DMS53 (cell line): Measurements from ENCODE around the gene KRT17.
"Not testable (repeated sequence)": the region's sequence is repeated elsewhere in the genome, so short reads cannot be mapped to it uniquely, and the experiment has no call there.

Experiments used
- DNase-seq: peaks from one replicate; lab custom pipeline; 2025; lab: John Stamatoyannopoulos, UW

KRT17 gene

DNA sequence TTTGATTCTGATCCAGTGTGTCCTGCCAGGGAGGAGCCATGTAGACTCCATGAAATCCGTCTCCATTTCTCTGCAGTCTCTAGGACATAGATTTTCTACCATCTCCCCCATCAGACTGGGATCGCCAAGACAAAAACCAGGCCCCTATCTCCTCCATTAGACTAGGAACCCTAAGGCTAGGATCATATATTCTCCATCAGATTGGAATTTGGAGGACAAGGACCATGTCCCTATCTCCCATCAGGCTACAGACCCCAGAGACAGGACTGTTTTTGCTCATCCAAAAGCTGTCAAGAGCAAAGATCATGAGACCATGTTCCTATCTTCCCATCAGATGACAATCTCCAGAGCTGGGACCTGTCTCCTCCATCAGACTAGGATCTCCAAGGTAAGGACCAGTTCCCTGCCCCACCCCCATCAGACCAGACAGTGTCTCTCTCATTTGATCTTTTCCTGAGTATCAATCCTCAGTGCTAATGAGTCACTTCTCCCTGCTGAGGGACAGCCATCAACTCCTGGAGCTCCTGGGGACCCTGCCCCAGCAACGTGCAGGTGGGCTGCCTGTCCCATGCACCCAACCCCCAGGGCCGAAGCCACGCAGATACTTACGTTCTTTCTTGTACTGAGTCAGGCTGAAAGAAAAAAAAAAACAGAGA is 4.3 kb downstream of the KRT17 start:
- not testable (repeated sequence) for DNase-seq

DNA sequence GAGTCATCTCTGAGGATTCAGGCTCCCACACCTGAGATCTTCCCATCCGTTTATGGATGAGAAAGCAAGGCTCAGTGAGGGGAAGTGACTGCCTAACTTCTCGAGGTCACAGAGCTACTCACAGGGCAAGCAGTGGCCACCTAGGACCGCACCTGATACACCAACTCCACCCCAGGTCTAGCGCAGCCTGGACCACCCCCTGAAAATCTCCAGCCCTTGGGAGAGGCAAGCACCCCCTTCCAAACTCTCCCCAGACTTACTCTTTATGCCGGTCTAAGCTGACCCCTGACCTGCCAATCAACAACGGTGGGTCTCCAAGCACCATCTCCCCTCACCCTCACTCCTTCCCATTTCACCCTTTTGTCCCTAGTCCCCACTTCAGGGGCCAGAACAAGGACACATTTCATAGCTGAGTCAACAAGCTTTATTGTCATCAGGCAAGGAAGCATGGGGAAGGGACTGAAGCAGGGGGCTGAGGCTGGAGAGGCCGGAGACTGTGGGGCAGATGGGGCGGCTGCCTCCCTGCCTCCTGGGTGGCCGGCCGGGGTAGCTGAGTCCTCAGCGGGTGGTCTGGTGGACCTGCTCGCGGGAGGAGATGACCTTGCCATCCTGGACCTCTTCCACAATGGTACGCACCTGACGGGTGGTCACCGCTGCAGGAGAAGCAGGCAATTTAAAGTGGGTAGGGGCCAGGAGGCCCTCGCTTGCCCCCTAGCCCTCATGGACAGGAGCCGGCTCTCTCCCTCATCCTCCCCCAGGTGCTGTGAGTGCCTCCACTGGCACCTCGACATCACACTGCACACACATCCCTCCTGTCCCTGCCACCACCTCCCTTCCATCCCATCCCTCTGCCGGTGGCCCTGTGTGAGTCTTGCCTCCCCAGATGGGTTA is 5.1 kb downstream of the KRT17 start:
- DNase-seq: no peak

DNA sequence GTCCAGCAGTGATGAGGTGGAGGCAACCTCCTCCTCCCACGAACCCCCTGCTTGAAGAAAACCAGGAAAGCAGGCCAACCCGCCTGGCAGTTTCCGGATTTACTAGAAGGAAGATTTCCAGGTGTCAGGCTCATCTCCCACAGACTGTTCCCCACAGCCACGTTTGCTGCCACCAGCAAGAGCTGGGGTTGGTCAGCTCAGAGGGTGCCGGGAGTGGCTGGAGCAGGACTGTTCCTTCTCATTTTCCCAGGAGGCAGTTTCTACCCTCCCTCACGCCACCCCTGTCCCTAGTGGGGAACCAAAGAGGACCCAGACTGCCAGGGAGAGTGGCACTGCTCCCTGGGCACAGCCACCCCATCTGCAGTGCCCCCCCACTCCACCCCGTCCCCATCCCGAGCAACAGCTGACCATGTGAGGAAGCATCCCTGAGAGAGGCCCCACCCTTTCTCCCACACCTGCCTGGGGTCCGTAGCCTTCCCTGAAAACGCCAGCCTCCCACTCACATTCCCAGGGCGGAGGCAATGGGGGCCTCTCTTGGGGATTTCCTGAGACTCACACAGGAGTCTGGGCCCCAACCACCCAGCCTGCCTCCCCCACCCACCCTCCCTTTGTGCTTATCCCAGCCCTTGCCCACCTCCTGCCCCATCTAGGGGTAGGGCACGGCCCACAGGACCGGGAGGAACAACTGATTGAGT is 5.9 kb downstream of the KRT17 start:
- DNase-seq: no peak

DNA sequence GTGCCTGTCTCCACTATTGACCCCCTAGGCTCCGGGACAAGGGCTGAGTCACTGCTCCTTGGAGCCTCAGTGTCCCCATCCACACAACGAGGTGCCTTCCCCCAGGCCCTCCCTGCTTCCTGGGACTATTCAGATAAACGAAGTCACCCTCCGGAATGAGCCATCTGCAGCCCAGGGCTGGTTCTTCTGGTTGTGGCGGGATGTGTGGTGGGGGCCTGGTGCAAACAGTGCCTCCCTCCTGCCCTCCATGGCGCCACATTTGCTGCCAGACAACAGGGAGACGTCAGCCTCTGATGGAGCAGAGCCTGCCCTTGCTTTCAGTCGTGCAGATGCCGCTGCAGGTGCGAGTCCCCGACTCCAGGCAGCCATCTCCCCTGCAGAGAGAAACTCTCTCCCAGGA is 6.7 kb downstream of the KRT17 start:
- no peak for DNase-seq

DNA sequence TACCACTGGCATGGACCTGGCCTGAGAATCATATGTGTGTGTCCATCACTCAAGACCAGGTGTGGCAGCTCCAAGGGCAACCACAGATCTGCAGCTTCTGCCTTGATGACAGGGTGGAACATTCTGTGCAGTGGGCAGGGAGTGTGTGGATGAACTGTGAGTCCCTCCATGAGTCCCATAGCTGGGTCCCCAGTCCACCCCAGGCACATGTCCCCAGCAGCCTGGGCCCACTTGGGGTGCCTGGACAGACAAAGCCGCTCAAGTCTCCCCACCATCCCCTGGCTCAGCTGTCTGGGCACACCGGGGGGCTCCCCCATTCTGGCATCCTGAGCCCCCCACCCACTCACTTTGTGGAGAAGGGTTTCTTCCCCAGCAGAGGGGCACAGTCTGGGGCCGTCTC is 7.2 kb downstream of the KRT17 start:
- no peak for DNase-seq

DNA sequence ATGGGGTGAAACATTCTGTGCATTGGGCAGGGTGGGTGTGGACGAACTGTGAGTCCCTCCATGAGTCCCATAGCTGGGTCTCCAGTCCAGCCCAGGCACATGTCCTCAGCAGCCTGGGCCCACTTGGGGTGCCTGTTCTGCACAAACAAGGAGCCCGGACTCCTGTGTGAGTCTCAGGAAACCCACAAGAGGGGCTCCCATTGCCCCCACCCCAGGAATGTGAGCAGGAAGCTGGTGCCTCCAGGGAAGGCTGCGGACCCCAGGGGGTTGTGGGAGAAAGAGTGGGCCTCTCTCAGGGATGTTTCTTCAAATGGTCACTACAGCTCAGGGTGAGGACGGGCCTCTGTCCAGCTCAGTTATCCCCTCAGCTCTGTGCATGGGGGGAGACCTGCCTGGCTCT is 7.9 kb downstream of the KRT17 start:
- not testable (repeated sequence) for DNase-seq

DNA sequence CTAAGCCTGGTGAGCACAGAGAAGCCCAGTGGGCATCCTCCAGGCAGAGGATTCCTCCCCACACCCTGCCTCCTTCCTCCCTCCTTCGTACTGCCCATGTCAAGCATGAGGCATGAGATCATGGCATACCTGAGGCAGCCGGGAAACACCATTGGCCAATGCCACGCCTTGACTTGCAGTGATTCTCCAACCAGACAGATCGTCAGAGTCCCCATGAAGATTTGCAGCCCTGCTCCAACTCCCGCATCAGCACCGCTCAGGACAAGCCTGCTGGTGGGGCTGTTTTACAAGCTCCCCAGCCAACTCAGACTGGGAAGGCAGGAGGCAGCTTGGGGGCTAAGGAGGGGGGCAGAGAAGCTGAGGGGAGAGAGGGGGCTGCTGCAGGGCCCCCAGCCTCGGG is 8.9 kb downstream of the KRT17 start:
- peak; percentile 64 for DNase-seq

DNA sequence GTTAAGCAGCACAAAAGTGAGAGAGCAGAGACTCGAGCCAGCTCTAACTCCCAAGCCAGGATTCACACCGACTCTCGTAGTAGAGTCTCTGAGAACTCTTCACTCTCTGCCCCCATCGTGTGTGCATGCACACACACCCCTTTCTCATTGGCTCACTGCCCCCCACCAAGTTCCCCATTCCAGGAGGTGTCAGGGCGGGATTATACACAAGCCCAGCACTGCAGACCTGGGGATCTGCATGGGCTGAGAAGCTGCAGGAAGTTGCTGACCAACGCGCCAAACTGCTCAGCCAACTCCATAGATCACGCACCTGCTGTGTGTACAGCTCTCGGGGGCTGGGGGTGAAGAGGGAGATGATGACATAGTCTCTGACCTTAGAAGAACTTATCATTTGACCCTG is 9.6 kb downstream of the KRT17 start:
- DNase-seq: not testable (repeated sequence)

DNA sequence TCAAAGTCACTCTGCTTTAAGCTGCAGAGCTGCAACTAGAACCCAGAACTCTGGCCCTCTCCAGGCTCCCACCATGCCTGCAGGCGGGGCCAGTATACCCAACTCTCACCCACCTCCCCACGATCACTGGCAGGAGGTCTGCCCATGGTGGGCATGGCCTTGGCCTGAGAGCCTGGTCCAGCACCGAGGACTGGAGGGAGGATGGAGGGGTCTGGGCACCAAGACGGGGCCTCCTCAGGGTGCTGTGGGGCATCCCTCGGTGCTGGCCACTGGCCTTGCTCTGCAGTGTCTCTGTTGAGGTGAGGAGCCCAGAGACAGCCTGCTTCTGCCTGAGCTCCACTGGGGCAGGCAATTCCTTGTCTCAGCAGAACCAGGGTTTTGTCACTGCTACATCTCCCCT is 10.3 kb downstream of the KRT17 start:
- no peak for DNase-seq

DNA sequence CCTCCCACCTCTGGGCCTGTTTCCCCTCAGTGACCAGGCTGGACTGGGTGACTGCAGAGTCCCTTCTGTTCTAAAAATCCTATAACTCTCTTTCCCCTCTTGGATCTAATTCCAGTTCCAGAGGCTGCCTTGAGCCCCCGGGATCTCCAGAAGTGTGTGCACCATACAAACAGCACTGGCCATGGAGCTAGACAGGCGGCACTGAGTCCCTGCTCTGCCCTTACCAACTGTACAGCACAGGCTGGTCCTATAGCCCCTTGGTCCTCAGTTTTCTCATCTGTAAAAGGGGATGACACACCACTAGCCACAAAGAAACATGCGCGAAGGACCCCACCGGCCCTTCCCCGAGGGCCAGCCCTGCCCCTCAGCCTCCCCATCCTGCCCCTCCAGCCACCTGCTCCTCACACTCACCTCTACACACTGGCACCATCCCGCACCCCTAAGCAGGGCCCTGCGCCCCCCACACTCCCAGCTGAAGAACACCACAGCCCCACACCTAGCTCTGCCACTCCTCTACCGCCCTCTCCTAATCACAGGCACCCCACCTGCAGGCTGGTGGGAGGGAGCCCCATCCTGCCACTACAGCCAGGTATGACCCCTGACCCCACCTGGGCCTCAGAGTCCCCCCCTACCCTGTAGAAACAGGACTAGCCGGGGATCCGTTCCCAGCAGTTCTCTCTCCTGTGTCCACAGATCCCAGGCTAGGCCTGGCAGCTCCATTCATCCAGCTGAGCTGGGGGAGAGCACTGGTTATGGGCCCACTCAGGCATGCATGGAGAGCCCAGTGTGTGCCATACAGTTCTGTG is 10.9 kb downstream of the KRT17 start:
- DNase-seq: no peak

DNA sequence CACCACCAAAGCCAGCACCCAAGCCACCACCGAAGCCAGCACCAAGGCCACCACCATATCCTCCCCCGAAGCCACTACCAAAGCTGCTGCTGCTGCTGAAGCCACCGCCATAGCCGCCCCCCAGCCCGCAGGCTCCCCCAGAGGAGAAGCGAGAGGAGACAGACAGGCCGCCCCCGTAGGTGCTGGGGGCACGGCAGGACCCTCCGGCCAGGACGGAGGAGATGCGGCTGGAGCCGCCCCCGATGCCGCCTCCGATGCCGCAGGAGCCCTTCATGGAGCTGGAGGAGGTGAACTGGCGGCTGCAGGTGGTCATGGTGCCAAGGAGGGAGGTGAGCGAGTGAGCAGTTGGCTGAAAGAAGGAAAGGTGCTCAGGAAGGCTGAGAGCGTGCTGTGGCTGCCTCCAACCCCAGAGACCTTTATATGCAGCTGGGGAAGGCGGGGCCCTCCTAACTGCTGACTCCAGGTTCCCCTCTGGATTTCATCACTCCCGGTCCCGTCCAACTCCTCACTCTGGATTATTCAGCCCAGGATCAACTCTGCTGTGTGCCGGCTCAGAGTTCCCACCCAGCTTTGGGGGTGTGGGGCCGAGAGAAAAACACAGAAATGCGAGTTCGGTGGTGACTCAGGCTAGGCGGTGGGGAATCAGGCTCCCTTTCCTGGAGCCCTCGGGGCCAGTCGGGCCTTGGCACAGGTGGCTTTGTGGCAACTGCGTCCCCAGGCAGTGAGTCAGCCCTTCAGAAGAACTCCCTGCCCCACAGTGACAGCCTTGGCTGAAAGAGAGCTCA is 11.8 kb downstream of the KRT17 start, which contains the start of gene KRT16:
Gene KRT16, minus strand, starts transcription at position 392 of the 785 bp plus-strand sequence. Its CDS starts 79 bp downstream, at position 313.
- not testable (repeated sequence) for DNase-seq

DNA sequence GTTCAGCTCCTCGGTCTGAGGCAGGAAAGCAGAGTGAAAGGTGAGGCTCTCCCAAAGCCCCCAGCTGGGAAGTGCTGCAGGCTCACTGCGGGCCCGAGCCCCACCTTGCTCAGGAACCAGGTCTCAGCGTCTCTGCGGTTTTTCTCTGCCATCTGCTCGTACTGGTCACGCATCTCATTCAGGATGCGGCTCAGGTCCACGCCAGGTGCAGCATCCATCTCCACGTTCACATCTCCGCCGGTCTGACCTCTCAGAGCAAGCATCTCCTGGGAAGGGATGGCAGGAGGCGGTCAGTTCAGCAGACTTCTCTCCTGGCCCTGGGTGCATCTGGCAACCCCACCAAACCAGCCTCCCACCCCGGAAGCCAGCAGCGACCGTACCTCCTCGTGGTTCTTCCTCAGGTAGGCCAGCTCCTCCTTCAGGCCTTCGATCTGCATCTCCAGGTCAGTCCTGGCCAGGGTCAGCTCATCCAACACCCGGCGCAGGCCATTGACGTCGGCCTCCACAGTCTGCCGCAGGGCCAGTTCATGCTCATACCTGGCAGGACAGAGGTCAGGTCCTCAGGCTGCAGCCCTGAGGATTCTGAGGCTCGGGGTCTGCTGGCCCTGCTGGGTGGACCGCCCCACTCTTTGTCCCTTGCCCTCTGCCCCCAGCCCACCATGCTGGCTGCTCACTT is 13.3 kb downstream of the KRT17 start:
- DNase-seq: no peak

DNA sequence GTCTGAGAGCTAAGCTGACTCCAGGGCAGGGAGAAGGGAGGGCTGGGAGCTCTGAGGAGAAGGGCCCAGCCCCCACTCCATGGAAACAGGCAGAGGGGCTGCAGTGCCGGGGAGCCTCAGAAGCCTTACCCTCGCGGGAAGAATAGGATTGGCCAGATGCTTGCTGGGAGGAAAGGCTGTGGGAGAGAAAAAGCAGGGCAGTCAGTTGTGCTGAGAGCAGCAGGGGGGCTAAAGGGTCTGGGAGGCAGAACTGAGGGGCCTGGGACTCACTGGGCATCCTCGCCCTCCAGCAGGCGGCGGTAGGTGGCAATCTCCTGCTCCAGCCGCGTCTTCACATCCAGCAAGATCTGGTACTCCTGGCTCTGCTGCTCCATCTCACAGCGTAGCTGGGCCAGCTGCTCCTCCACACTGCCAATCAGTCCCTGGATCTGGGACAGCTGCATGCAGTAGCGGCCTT is 14.3 kb downstream of the KRT17 start:
- peak; percentile 31 for DNase-seq

DNA sequence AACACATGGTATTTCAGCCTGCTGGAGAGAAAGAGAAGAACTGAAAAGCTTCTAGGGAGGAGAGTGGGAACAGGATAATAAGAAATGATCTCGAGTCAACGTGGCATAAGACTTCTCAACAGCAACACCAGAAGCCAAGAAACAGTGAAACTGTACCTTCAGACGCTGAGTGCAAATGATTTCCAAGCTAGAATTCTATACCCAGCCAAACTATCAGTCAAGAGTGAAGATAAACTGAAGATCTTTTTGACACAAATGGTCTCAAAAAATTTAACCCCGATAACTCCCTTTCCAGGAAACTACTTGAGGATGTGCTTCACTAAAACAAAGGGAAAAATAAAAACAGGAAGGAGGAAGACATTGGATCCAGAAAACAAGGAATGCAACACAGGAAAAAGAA is 17.4 kb downstream of the KRT17 start:
- not testable (repeated sequence) for DNase-seq

DNA sequence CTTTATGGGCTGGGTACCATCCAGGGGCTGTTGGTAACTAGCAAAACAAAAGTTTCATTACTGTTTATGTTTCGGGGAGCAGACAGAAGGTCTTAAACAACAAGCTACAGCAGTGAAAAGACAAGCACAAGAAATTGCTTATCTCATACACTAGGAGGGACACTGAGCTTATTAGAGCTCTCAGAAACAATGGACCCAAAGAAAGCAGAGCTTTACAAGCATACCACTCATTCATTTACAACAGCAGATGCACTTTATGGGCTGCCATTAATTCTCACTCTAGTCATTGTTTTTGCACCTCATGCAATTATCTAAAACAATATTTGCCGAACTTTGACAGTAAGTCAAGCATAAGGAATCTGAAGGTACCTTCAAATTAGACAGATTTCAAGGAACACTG is 21.9 kb downstream of the KRT17 start:
- DNase-seq: no peak

DNA sequence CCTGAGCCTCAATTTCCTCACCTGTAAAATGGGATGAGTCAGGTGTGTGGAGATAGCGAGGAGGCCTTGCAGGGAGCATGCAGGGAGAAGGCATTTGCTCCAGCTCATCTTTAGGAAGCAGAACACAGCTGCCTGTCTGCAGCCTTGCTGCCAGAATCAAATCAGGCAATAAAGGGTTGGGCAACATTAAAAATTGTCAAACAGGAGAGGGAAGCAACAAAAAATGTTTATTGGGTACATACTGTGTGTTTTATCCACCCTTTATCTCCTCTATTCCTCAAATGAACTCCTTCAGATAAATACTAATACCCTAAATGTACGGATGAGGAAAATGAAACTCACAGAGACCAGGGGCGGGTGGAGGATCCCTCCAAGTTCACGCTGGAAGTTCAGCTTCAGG is 24.1 kb downstream of the KRT17 start:
- DNase-seq: no peak

DNA sequence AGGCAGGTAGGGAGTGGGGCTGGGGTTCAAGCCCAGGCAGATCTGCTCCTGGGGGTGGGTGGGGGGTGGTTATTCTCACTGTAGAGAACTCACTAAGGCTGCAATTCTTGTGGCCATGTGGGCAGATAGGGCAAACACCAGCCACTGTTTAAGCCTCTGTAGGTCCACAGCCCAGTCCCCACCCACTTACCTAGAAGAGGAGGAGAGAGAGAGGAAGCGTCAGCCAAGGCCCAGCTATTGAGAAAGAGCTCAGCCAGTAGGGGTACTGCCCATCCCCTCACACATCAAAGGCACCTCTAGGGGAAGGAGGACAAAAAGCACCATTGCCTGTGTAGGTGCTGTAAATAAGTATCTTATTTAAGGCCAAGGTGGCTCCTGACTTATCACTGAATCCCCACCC is 24.7 kb downstream of the KRT17 start:
- DNase-seq: no peak

DNA sequence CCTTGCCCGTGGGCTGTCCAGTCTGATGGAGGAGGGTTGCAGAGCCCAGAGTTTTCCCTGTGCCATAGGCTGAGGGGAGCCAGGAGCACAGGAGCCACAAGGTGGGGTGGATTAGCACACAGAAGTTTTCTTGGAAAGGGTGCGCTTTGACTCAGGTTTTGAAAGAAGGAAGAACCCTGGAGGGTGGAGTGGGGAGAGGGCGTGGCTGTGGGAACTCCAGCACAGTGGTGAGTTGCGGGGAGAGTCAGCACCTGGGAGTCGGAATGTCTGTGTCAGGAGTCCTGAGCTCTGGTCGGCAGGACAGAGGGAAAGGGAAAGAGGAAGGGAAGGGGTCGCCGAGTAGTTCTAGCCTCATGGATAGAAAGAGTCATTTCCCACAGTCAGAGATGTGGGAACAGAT is 28.8 kb downstream of the KRT17 start:
- no peak for DNase-seq

DNA sequence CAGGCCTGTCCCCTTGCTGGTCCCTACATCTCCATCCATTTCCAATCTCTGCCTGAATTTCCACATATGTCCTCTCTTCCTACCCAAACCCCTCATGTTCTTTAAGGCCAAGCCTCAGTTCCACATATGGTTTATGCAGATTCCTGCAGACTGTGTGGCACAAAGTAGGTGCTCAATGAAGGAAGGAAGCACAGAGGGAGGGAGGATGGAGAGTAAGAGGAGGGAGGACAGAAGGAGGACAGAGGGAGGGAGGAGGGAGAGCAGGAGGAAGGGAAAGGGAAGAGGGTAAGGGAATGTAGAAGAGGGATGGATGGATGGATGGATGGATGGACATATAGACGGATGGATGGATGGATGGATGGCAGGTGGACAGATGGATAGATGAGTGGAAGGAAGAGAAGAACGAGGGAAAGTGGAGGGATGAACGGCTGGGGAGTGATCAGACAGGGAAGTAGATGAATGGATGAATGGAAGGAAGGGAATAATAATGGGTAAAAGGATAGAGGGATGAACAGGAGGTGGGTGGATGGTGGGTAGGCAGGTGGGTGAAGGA is 29.9 kb downstream of the KRT17 start:
- no peak for DNase-seq
